Stimulated activated naive B cell treated with anti-CD40 and anti-IgM and Interleukin-4, amounts not matched to agents 10 μg/mL and 1 μg/mL and 100 μg/mL, for 72 hours (primary cell): ENCODE results near the gene ATXN10.

Experiments
- ATAC-seq, 2 donors: fragments of 150-1000 bp; cut with Tn5 transposase; replicated peaks; 2 replicates each; pipeline ENCODE4 v1.10.0; 2021; ENCODE audit warnings: moderate library complexity in 1 of 2
- DNase-seq: peaks from one replicate; pipeline ENCODE4 v3.0.0; 2021
- H3K27ac Mint-ChIP-seq: one replicate; pipeline ENCODE4 v1.8.0; 2022; ENCODE audit warnings: mild to moderate bottlenecking, mixed read lengths
- H3K27me3 Mint-ChIP-seq, 2 donors: one replicate each; pipeline ENCODE4 v1.8.0; 2022; ENCODE audit warnings: mixed read lengths in 2 of 2
- H3K36me3 Mint-ChIP-seq, 2 donors: one replicate each; pipeline ENCODE4 v1.8.0; 2022; ENCODE audit warnings: mixed read lengths in 2 of 2, mild to moderate bottlenecking in 1 of 2
- H3K4me1 Mint-ChIP-seq, 2 donors: one replicate each; pipeline ENCODE4 v1.8.0; 2022; ENCODE audit warnings: mixed read lengths in 2 of 2, mild to moderate bottlenecking in 1 of 2
- H3K4me3 Mint-ChIP-seq, 2 donors: one replicate each; pipeline ENCODE4 v1.8.0; 2022; ENCODE audit warnings: mild to moderate bottlenecking in 2 of 2, mixed read lengths in 2 of 2, moderate library complexity in 1 of 2
- H3K9me3 Mint-ChIP-seq, 2 donors: one replicate each; pipeline ENCODE4 v1.8.0; 2022; ENCODE audit warnings: mixed read lengths in 2 of 2, mild to moderate bottlenecking in 1 of 2

ATXN10 gene

GRCh38 chr22:45720839-45721378, 49.3 kb downstream of the ATXN10 start:
- Mint-ChIP-seq H3K27ac (no peak overlapping the region), H3K9me3 (no peaks in the 10 kb centered on the region), H3K27me3 (no peaks in the 10 kb centered on the region), H3K36me3 (peaks cover 40 to 60% of the 10 kb centered on the region in 2 donors), H3K4me3 (no peak overlapping the region), H3K4me1 (peaks cover 10 to 30% of the 10 kb centered on the region in 2 donors)
- ATAC-seq (no peak), DNase-seq (no peak)

GRCh38 chr22:45722006-45722405, 50.4 kb downstream of the ATXN10 start:
- DNase-seq (no peak), ATAC-seq (no peak)
- Mint-ChIP-seq H3K36me3 (peaks cover 37 to 63% of the 10 kb centered on the region in 2 donors), H3K27me3 (no peaks in the 10 kb centered on the region), H3K9me3 (peaks cover 0 to 4% of the 10 kb centered on the region in 2 donors), H3K4me3 (no peak overlapping the region), H3K27ac (no peak overlapping the region), H3K4me1 (peaks cover 13 to 31% of the 10 kb centered on the region in 2 donors)

GRCh38 chr22:45726081-45726480, 54.4 kb downstream of the ATXN10 start:
- DNase-seq (no peak), ATAC-seq (no peak)
- no peak overlapping the region for H3K4me3 Mint-ChIP-seq
- H3K36me3 Mint-ChIP-seq: peaks cover 30 to 55% of the 10 kb centered on the region in 2 donors
- no peaks in the 10 kb centered on the region for H3K27me3 Mint-ChIP-seq
- H3K9me3 Mint-ChIP-seq: peaks cover 0 to 4% of the 10 kb centered on the region in 2 donors
- H3K27ac Mint-ChIP-seq: no peak overlapping the region
- H3K4me1 Mint-ChIP-seq: peaks cover 13 to 30% of the 10 kb centered on the region in 2 donors

- ATAC-seq (no peak), DNase-seq (no peak)
- H3K4me3 Mint-ChIP-seq: no peak overlapping the region
- H3K27me3 Mint-ChIP-seq: no peaks in the 10 kb centered on the region
- H3K27ac Mint-ChIP-seq: no peak overlapping the region
- peaks cover 7 to 30% of the 10 kb centered on the region in 2 donors for H3K36me3 Mint-ChIP-seq
- peaks cover 0 to 4% of the 10 kb centered on the region in 2 donors for H3K9me3 Mint-ChIP-seq
- peaks cover 3 to 6% of the 10 kb centered on the region in 2 donors for H3K4me1 Mint-ChIP-seq
Measured at GRCh38 chr22:45731041-45731797, 59.6 kb downstream of the ATXN10 start.

GRCh38 chr22:45731798-45732495, 60.3 kb downstream of the ATXN10 start:
- Mint-ChIP-seq H3K4me3 (no peak overlapping the region), H3K4me1 (no peaks in the 10 kb centered on the region), H3K9me3 (no peaks in the 10 kb centered on the region), H3K27ac (no peak overlapping the region), H3K36me3 (peaks cover 10 to 31% of the 10 kb centered on the region in 2 donors), H3K27me3 (no peaks in the 10 kb centered on the region)
- DNase-seq (no peak), ATAC-seq (no peak)

- Mint-ChIP-seq H3K27me3 (no peaks in the 10 kb centered on the region), H3K9me3 (no peaks in the 10 kb centered on the region), H3K27ac (no peak overlapping the region), H3K4me3 (no peak overlapping the region), H3K4me1 (no peaks in the 10 kb centered on the region), H3K36me3 (peaks cover 24 to 44% of the 10 kb centered on the region in 2 donors)
- DNase-seq (no peak), ATAC-seq (no peak)
Measured at GRCh38 chr22:45735273-45735672, 63.6 kb downstream of the ATXN10 start.

- no peak for ATAC-seq
- no peaks in the 10 kb centered on the region for H3K27me3 Mint-ChIP-seq
- H3K36me3 Mint-ChIP-seq: peaks cover 42 to 54% of the 10 kb centered on the region in 2 donors
- no peak overlapping the region for H3K4me3 Mint-ChIP-seq
- H3K27ac Mint-ChIP-seq: no peak overlapping the region
- no peaks in the 10 kb centered on the region for H3K4me1 Mint-ChIP-seq
- no peaks in the 10 kb centered on the region for H3K9me3 Mint-ChIP-seq
- DNase-seq: no peak
Measured at GRCh38 chr22:45738206-45738605, 66.6 kb downstream of the ATXN10 start.

GRCh38 chr22:45740236-45740635, 68.6 kb downstream of the ATXN10 start:
- Mint-ChIP-seq H3K4me1 (no peaks in the 10 kb centered on the region), H3K27ac (no peak overlapping the region), H3K9me3 (no peaks in the 10 kb centered on the region), H3K36me3 (peaks cover 50 to 67% of the 10 kb centered on the region in 2 donors), H3K27me3 (no peaks in the 10 kb centered on the region), H3K4me3 (no peak overlapping the region)
- no peak for DNase-seq
- no peak for ATAC-seq

GRCh38 chr22:45742866-45743450, 71.3 kb downstream of the ATXN10 start:
- Mint-ChIP-seq H3K27me3 (no peaks in the 10 kb centered on the region), H3K4me1 (peaks cover 6 to 8% of the 10 kb centered on the region in 2 donors), H3K4me3 (no peak overlapping the region), H3K36me3 (peaks cover 48 to 68% of the 10 kb centered on the region in 2 donors), H3K9me3 (no peaks in the 10 kb centered on the region), H3K27ac (no peak overlapping the region)
- no peak for ATAC-seq
- no peak for DNase-seq

GRCh38 chr22:45743687-45744086, 72.1 kb downstream of the ATXN10 start:
- ATAC-seq: no peak
- Mint-ChIP-seq H3K36me3 (peaks cover 48 to 73% of the 10 kb centered on the region in 2 donors), H3K4me1 (peaks cover 6 to 8% of the 10 kb centered on the region in 2 donors), H3K27ac (no peak overlapping the region), H3K4me3 (no peak overlapping the region), H3K27me3 (no peaks in the 10 kb centered on the region), H3K9me3 (no peaks in the 10 kb centered on the region)
- DNase-seq: no peak

GRCh38 chr22:45744442-45744841, 72.8 kb downstream of the ATXN10 start:
- Mint-ChIP-seq H3K27me3 (no peaks in the 10 kb centered on the region), H3K4me3 (no peak overlapping the region), H3K4me1 (peaks cover 6 to 8% of the 10 kb centered on the region in 2 donors), H3K9me3 (no peaks in the 10 kb centered on the region), H3K36me3 (peaks cover 45 to 67% of the 10 kb centered on the region in 2 donors), H3K27ac (no peak overlapping the region)
- ATAC-seq (no peak), DNase-seq (no peak)

- peaks cover 6 to 8% of the 10 kb centered on the region in 2 donors for H3K4me1 Mint-ChIP-seq
- H3K27me3 Mint-ChIP-seq: no peaks in the 10 kb centered on the region
- peak overlapping the region; percentile 16 for H3K27ac Mint-ChIP-seq
- ATAC-seq (no peak), DNase-seq (no peak)
- H3K4me3 Mint-ChIP-seq: no peak overlapping the region
- H3K9me3 Mint-ChIP-seq: no peaks in the 10 kb centered on the region
- H3K36me3 Mint-ChIP-seq: peaks cover 20 to 52% of the 10 kb centered on the region in 2 donors
Measured at GRCh38 chr22:45750626-45751025, 79.0 kb downstream of the ATXN10 start.

- Mint-ChIP-seq H3K27ac (no peak overlapping the region), H3K4me3 (no peak overlapping the region)
Measured at GRCh38 chr22:45752036-45752435, 80.4 kb downstream of the ATXN10 start.

GRCh38 chr22:45754822-45755221, 83.2 kb downstream of the ATXN10 start:
- Mint-ChIP-seq H3K9me3 (no peaks in the 10 kb centered on the region), H3K4me3 (no peak overlapping the region), H3K4me1 (no peaks in the 10 kb centered on the region), H3K27me3 (no peaks in the 10 kb centered on the region), H3K36me3 (peaks cover 24 to 52% of the 10 kb centered on the region in 2 donors), H3K27ac (peak overlapping the region; percentile 9)
- DNase-seq (no peak), ATAC-seq (no peak)

More at GRCh38 chr22:45752036-45752435, 80.4 kb downstream of the ATXN10 start:
- ATAC-seq (no peak), DNase-seq (no peak)
- H3K4me1 Mint-ChIP-seq: peaks cover under 1 to 1% of the 10 kb centered on the region in 2 donors
- no peaks in the 10 kb centered on the region for H3K9me3 Mint-ChIP-seq
- peaks cover 20 to 50% of the 10 kb centered on the region in 2 donors for H3K36me3 Mint-ChIP-seq
- H3K27me3 Mint-ChIP-seq: no peaks in the 10 kb centered on the region
